RKO (cell line): Measurements from ENCODE around the gene TOP1.

Source experiments
- DNase-seq: peaks from one replicate; pipeline ENCODE4 v3.0.0-alpha.2; 2016; ENCODE audit warnings: low spot score

TOP1 gene

GRCh38 chr20:41145821-41146620 lies 117.4 kb downstream of the TOP1 start:
- no peak for DNase-seq

DNA sequence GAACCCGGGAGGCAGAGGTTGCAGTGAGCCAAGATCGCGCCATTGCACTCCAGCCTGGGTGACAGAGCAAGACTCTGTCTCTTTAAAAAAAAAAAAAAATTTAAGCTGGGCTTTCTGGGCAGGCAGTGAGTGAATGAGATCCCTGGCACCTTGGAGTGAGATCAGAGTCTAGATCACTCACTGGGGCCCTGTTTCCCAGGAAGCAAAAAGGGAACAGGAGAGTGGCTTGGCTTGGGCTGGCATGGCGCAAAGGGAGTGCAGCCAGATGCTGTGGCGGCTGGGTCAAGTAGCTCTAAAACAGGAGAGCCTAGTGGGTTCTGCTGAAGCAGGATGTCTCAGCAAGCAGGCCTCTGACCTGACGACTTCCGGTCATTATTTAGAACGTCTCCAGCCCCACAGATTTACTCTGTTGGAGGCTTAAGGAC lies 119.2 kb downstream of the TOP1 start:
- no peak for DNase-seq

- DNase-seq = no peak
Measured at GRCh38 chr20:41148942-41149341, 120.3 kb downstream of the TOP1 start.

DNA sequence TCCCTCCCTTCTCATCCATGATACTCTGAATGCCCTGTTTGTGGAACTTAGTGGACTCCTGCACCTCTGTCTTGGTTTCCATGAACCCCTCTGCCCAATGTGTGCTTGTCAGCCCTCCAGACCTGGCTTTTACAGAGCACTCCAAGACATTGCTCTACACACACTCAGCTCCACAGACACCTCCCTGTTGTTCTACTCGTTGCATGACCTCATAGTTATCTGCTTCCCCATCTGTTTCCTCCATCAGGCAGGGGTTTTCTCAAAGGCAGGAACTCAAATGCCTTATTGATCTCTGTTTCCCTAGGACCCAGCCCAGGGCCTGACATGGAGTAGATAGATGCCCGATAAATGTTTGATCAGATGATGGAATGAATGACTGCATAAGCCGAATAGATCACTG lies 122.0 kb downstream of the TOP1 start:
- DNase-seq = no peak

- DNase-seq = no peak
Measured at GRCh38 chr20:41151134-41151869, 122.7 kb downstream of the TOP1 start.

DNA sequence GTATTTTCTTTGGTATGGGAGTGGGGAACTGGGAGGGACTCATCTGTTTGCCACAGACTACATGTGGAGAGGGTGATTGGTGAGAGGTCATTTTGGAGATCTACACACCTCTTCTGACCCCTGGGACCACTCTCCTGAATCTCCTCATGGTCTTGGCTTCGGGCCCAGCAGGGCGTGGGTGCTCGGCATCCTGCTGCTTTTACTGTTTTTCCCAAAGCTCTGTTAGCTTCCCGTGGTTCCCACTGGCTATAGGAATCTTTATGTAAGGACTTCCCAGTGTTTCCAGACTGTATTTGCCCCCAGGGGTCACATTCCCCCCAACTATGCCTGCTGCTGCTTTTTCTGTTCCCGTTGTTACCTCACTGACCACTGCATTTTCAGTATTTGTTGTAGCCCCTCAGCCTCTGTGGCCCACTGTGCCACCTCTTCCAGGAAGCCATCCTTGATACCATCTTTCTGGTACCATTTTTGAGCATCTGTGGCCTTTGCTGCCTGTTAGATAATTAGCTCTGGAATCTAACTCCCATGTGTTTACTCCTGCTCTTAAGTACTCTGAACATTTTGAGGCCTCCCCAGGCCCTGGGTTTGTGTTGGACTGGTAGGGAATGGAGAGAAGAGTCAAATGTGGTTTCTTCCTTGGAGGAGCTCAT lies 123.6 kb downstream of the TOP1 start:
- no peak for DNase-seq

DNA sequence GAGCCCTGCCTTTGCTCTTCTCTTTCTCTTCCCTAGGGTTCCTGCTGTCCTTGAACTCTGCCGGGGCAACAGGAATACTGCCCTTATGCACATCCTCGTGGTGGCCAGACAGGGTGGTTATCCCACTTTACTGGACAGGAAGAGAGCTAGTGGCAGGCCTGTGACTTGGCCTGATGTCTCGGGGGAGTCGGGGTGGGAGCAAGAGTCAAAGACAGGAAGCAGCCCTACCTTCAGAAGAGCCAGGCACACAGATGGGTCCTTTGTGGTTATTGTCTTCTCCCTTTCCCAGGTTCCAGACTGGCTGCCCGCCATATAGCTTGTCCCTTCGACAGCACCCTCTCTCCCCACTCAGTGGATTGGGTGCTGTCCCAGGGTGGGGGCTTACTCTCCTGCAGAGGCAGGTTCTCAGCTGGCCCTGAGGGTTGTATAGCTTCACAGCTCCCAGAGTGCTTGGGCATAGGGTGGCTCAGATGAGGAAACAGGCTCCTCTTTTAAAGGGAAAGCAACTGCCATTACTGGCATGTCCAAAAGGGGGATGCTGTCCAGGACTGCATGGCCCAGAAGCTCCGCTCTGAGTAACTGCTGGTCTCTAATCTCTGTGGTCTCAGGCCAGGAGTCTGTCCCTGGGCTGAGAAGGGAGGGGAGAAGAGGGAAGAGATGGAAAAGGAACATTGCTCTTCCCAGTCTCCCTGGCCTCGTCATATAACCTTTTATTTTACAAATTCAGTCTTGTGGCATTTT lies 126.0 kb downstream of the TOP1 start:
- no peak for DNase-seq

- no peak for DNase-seq
Measured at GRCh38 chr20:41155261-41155660, 126.6 kb downstream of the TOP1 start.

GRCh38 chr20:41158082-41158625 lies 129.5 kb downstream of the TOP1 start:
- DNase-seq = no peak

- no peak for DNase-seq
Measured at GRCh38 chr20:41159547-41159946, 130.9 kb downstream of the TOP1 start.

- no peak for DNase-seq
Measured at GRCh38 chr20:41160686-41161085, 132.1 kb downstream of the TOP1 start.

DNA sequence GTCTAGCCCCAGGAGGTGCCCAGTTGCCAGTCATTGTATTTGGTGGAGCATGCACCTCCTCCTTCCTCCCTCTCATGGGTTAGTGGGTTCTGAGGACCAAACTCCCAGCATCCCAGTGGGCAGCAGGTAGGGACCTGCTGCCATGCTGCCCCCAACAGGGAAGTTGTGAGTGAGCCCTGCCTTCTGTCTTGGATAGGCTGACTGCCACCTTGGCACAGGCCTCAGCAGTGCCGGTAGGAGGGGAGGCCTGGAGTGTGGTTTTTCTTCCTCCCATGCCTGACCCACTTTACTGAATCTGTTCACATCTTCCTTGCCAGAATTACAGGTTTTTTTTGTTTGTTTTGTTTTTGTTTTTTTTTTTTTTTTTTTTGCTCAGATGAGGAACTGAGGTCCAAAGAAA lies 133.3 kb downstream of the TOP1 start:
- no peak for DNase-seq

DNA sequence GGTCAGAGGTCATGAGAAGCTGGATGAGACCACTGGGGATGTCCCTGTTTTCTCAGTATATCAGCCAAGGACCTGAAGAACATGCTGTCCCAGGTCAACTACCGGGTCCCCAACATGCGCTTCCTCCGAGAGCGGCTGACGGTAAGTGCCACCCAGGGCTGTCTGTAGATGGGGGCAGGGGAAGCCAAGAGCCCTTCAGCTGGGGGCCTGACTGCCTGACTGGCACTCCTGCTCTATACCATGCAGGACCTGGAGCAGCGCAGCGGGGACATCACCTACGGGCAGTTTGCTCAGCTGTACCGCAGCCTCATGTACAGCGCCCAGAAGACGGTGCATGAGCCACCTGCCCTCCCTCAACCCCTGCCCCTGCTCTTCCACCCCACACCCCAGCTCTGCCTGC lies 133.8 kb downstream of the TOP1 start:
- DNase-seq = no peak

GRCh38 chr20:41163821-41164220 lies 135.2 kb downstream of the TOP1 start:
- DNase-seq = no peak

GRCh38 chr20:41165001-41165882 lies 136.6 kb downstream of the TOP1 start:
- no peak for DNase-seq

DNA sequence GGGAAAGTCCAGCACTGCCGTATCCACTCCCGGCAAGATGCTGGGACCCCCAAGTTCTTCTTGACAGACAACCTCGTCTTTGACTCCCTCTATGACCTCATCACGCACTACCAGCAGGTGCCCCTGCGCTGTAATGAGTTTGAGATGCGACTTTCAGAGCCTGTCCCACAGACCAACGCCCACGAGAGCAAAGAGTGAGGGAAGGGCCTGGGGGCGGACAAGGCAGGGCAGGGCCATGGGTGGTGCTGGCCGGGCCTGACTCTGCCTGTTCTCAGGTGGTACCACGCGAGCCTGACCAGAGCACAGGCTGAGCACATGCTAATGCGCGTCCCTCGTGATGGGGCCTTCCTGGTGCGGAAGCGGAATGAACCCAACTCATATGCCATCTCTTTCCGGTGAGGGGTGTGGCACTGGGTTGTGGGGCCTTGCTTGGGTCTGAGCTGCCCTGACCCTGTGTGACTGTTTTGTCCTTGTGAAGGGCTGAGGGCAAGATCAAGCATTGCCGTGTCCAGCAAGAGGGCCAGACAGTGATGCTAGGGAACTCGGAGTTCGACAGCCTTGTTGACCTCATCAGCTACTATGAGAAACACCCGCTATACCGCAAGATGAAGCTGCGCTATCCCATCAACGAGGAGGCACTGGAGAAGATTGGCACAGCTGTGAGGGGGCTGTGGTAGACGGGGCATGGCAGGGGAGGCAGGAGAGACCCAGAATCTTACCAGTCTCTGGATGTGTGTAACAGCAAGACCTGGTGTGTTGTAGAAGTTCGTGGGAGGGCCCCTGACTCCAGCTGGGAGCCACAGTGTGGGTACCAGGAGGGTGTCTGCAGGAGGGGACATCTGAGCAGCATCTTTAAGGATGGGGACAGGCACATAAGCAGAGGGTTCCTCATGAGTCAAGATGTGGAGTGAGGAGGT lies 137.8 kb downstream of the TOP1 start:
- no peak for DNase-seq

DNA sequence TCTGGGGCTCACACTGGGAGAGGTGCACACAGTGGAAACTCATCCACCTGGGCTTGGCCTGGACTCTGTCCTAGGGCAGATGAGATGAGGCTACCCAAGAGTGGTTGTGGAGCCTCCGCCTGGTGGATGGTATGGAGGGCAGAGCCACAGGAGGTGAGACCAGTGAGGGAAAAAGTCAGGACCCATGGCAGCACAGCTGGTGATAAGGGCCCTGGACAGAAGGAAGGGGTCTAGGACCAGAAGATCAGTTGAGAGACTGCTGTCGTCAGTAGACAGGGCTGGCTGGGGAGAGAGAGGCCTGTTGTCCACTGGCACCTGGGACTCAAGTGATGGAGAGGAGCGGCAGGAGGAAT lies 138.5 kb downstream of the TOP1 start:
- DNase-seq = no peak

- DNase-seq = no peak
Measured at GRCh38 chr20:41167481-41168253, 139.0 kb downstream of the TOP1 start.
